Mesendoderm (in vitro differentiated cells): ENCODE measurements around the gene ADAMTS12.

Experiments used
- DNase-seq: peaks from one replicate; pipeline ENCODE4 v3.0.0; 2013
- H2AK5ac ChIP-seq: 2 replicates; pipeline ENCODE4 v1.6.1; 2013; ENCODE audit warnings: low read length, inconsistent platforms
- H2BK120ac ChIP-seq: 2 replicates; pipeline ENCODE4 v1.6.1; 2013; ENCODE audit warnings: low read depth, mild to moderate bottlenecking, low read length, moderate library complexity, mixed read lengths
- H2BK15ac ChIP-seq: replicated peaks from 2 replicates; pipeline ENCODE4 v1.6.1; 2013; ENCODE audit warnings: low read depth, mild to moderate bottlenecking, moderate library complexity
- H2BK5ac ChIP-seq: 2 replicates; pipeline ENCODE4 v1.6.1; 2013; ENCODE audit warnings: low read length, inconsistent platforms
- H3K18ac ChIP-seq: 2 replicates; pipeline ENCODE4 v1.6.1; 2013; ENCODE audit warnings: mild to moderate bottlenecking, low read length, mixed read lengths
- H3K23ac ChIP-seq: one replicate; pipeline ENCODE4 v1.6.1; 2013; ENCODE audit warnings: low read length
- H3K27ac ChIP-seq: 2 replicates; pipeline ENCODE4 v1.5.1; 2013; ENCODE audit warnings: low read depth, mild to moderate bottlenecking, inconsistent platforms, low read length, moderate library complexity
- H3K27me3 ChIP-seq: 2 replicates; pipeline ENCODE4 v1.6.1; 2013; ENCODE audit warnings: low read length, control low read depth, mild to moderate bottlenecking, inconsistent platforms; ENCODE audit not compliant: insufficient read depth, poor library complexity
- H3K36me3 ChIP-seq: 2 replicates; pipeline ENCODE4 v1.6.1; 2013; ENCODE audit warnings: low read length, inconsistent platforms; ENCODE audit not compliant: control insufficient read depth, insufficient read depth
- H3K4ac ChIP-seq: one replicate; pipeline ENCODE4 v1.6.1; 2013; ENCODE audit warnings: low read depth, mild to moderate bottlenecking, low read length, moderate library complexity
- H3K4me1 ChIP-seq: 2 replicates; pipeline ENCODE4 v1.6.1; 2013; ENCODE audit warnings: low read depth, low read length, inconsistent platforms; ENCODE audit not compliant: control insufficient read depth
- H3K4me2 ChIP-seq: 2 replicates; pipeline ENCODE4 v1.6.1; 2013; ENCODE audit warnings: low read length
- H3K4me3 ChIP-seq: 2 replicates; pipeline ENCODE4 v1.5.1; 2013; ENCODE audit warnings: mild to moderate bottlenecking, low read length
- H3K56ac ChIP-seq: one replicate; pipeline ENCODE4 v1.6.1; 2013; ENCODE audit warnings: low read length
- H3K79me1 ChIP-seq: 2 replicates; pipeline ENCODE4 v1.6.1; 2013; ENCODE audit warnings: low read length, inconsistent platforms
- H3K79me2 ChIP-seq: 2 replicates; pipeline ENCODE4 v1.6.1; 2013; ENCODE audit warnings: mild to moderate bottlenecking, low read length; ENCODE audit not compliant: control insufficient read depth, insufficient read depth
- H3K9ac ChIP-seq: 2 replicates; pipeline ENCODE4 v1.6.1; 2013; ENCODE audit warnings: low read length, inconsistent platforms
- H4K5ac ChIP-seq: one replicate; pipeline ENCODE4 v1.6.1; 2013; ENCODE audit warnings: low read length
- H4K8ac ChIP-seq: one replicate; pipeline ENCODE4 v1.6.1; 2013; ENCODE audit warnings: low read depth, mild to moderate bottlenecking, control low read depth, low read length, moderate library complexity
- WGBS: extraction: QIAGEN DNeasy Blood & Tissue Kit; methylation state at CpG from one replicate; pipeline ENCODE4 v1.1.7; 2013; ENCODE audit warnings: low lambda C conversion rate, missing lambda C conversion rate; ENCODE audit not compliant: insufficient coverage; ENCODE audit errors: extremely low coverage; 5-methylcytosine and 5-hydroxymethylcytosine counted together

The ADAMTS12 gene

DNA sequence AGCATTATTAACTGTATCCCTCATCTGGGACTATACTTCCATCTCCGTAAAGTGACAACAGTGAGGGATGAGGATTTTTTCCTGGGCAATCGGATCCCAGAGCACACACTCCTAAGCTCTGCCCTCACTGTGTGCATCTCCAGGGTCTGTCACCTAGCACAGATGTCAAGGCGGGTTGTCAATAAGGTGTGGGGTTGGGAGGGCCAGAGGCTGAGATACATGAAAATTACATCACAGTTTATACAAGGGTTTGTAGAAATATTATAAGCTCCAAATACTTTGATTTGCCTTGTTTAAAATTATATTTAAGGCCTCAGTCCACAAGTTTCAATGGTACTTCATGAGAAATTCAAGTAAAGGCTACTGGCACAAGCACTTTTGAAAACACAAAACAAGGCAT is 4.5 kb downstream of the ADAMTS12 start:
- no peak overlapping the region for H3K4me2 ChIP-seq
- no peak overlapping the region for H3K18ac ChIP-seq
- H3K9ac ChIP-seq = no peak overlapping the region
- WGBS = no CpG with 5 or more reads among the region's 3 CpGs
- no peak overlapping the region for H3K27ac ChIP-seq
- no peaks in the 10 kb centered on the region for H3K79me2 ChIP-seq
- no peaks in the 10 kb centered on the region for H3K36me3 ChIP-seq
- H4K8ac ChIP-seq = no peak overlapping the region
- H2BK120ac ChIP-seq = no peak overlapping the region
- H3K79me1 ChIP-seq = peaks cover 3% of the 10 kb centered on the region
- no peak overlapping the region for H2BK5ac ChIP-seq
- H3K56ac ChIP-seq = no peak overlapping the region
- H3K4me3 ChIP-seq = no peak overlapping the region
- DNase-seq = no peak
- H3K27me3 ChIP-seq = no peaks in the 10 kb centered on the region
- H2AK5ac ChIP-seq = no peak overlapping the region
- H4K5ac ChIP-seq = no peak overlapping the region
- H2BK15ac ChIP-seq = no peak overlapping the region
- H3K4ac ChIP-seq = no peak overlapping the region
- H3K4me1 ChIP-seq = peaks cover 2% of the 10 kb centered on the region
- H3K23ac ChIP-seq = no peak overlapping the region

GRCh38 chr5:33886283-33886682 is 5.5 kb downstream of the ADAMTS12 start:
- Histone ChIP-seq H3K27me3 (no peaks in the 10 kb centered on the region), H2AK5ac (no peak overlapping the region), H2BK5ac (no peak overlapping the region), H4K5ac (no peak overlapping the region), H3K9ac (no peak overlapping the region), H3K56ac (no peak overlapping the region), H3K23ac (no peak overlapping the region), H3K4ac (no peak overlapping the region), H3K79me1 (peaks cover 3% of the 10 kb centered on the region), H3K18ac (no peak overlapping the region), H2BK120ac (no peak overlapping the region), H3K4me2 (no peak overlapping the region), H3K27ac (no peak overlapping the region), H3K79me2 (no peaks in the 10 kb centered on the region), H2BK15ac (no peak overlapping the region), H3K4me1 (peaks cover 2% of the 10 kb centered on the region), H3K36me3 (no peaks in the 10 kb centered on the region), H4K8ac (no peak overlapping the region), H3K4me3 (no peak overlapping the region)
- DNase-seq = peak; percentile 18
- no CpG with 5 or more reads among the region's 4 CpGs for WGBS

GRCh38 chr5:33885679-33886078 is 6.1 kb downstream of the ADAMTS12 start:
- Histone ChIP-seq H3K4ac (no peak overlapping the region), H2BK120ac (no peak overlapping the region), H3K9ac (no peak overlapping the region), H3K18ac (no peak overlapping the region), H3K4me3 (no peak overlapping the region), H3K23ac (no peak overlapping the region), H3K4me1 (peaks cover 2% of the 10 kb centered on the region), H3K27ac (no peak overlapping the region), H3K4me2 (no peak overlapping the region), H4K5ac (no peak overlapping the region), H3K79me1 (peaks cover 3% of the 10 kb centered on the region), H3K79me2 (no peaks in the 10 kb centered on the region), H4K8ac (no peak overlapping the region), H3K56ac (no peak overlapping the region), H3K27me3 (no peaks in the 10 kb centered on the region), H2BK5ac (no peak overlapping the region), H3K36me3 (no peaks in the 10 kb centered on the region), H2BK15ac (no peak overlapping the region), H2AK5ac (no peak overlapping the region)
- DNase-seq = no peak
- no CpG with 5 or more reads among the region's 3 CpGs for WGBS

- Histone ChIP-seq H3K27ac (no peak overlapping the region), H2BK120ac (no peak overlapping the region), H3K23ac (no peak overlapping the region), H3K4ac (no peak overlapping the region), H2BK15ac (no peak overlapping the region), H4K5ac (no peak overlapping the region), H2AK5ac (no peak overlapping the region), H2BK5ac (no peak overlapping the region), H3K79me2 (no peaks in the 10 kb centered on the region), H3K4me2 (no peak overlapping the region), H3K56ac (no peak overlapping the region), H3K36me3 (no peaks in the 10 kb centered on the region), H3K4me3 (no peak overlapping the region), H3K27me3 (no peaks in the 10 kb centered on the region), H4K8ac (no peak overlapping the region), H3K79me1 (peaks cover 3% of the 10 kb centered on the region), H3K9ac (no peak overlapping the region), H3K4me1 (peaks cover 2% of the 10 kb centered on the region), H3K18ac (no peak overlapping the region)
- WGBS = no CpG with 5 or more reads among the region's 3 CpGs
- DNase-seq = no peak
These were observed 8.3 kb downstream of the ADAMTS12 start for GRCh38 chr5:33883482-33883881.

GRCh38 chr5:33880319-33880718 is 11.5 kb downstream of the ADAMTS12 start:
- H4K5ac ChIP-seq = no peak overlapping the region
- no peak overlapping the region for H2BK5ac ChIP-seq
- no peak overlapping the region for H3K9ac ChIP-seq
- H2BK120ac ChIP-seq = no peak overlapping the region
- H3K4me1 ChIP-seq = peaks cover 4% of the 10 kb centered on the region
- H3K36me3 ChIP-seq = no peaks in the 10 kb centered on the region
- no peak overlapping the region for H3K4me2 ChIP-seq
- H3K79me1 ChIP-seq = no peaks in the 10 kb centered on the region
- H3K23ac ChIP-seq = no peak overlapping the region
- H3K27me3 ChIP-seq = no peaks in the 10 kb centered on the region
- H3K79me2 ChIP-seq = no peaks in the 10 kb centered on the region
- no peak overlapping the region for H3K4ac ChIP-seq
- no peak overlapping the region for H3K56ac ChIP-seq
- H2BK15ac ChIP-seq = no peak overlapping the region
- no CpG with 5 or more reads among the region's 3 CpGs for WGBS
- no peak overlapping the region for H3K18ac ChIP-seq
- no peak overlapping the region for H4K8ac ChIP-seq
- no peak overlapping the region for H3K27ac ChIP-seq
- no peak overlapping the region for H2AK5ac ChIP-seq
- DNase-seq = no peak
- no peak overlapping the region for H3K4me3 ChIP-seq

DNA sequence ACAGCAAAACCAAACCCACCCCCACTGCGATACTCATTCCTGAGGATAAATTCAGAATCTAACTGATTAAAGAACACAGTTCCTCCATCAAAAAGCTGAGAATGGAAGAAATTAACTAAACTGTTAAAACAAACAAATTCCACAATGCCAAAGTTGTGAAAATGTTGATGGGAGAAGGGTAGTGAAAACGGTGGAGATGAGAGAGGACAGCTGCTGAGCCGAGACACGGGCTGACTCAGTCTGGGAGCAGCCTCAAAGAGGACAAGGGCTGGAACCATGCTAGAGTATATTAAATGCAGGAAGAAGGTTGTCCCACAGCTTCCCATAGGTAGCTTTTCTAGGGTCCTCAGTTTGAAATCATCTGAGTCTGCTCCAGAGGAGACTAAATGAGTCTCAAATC is 14.3 kb downstream of the ADAMTS12 start:
- H3K79me2 ChIP-seq = no peaks in the 10 kb centered on the region
- no peak overlapping the region for H2BK15ac ChIP-seq
- H3K27ac ChIP-seq = no peak overlapping the region
- no peak overlapping the region for H3K56ac ChIP-seq
- H3K27me3 ChIP-seq = no peaks in the 10 kb centered on the region
- no peak overlapping the region for H4K8ac ChIP-seq
- H4K5ac ChIP-seq = no peak overlapping the region
- H3K79me1 ChIP-seq = no peaks in the 10 kb centered on the region
- H3K4me3 ChIP-seq = no peak overlapping the region
- no CpG with 5 or more reads among the region's 4 CpGs for WGBS
- H3K18ac ChIP-seq = no peak overlapping the region
- H3K4me1 ChIP-seq = peaks cover 4% of the 10 kb centered on the region
- H2AK5ac ChIP-seq = no peak overlapping the region
- H3K4me2 ChIP-seq = no peak overlapping the region
- no peaks in the 10 kb centered on the region for H3K36me3 ChIP-seq
- H2BK120ac ChIP-seq = no peak overlapping the region
- H3K9ac ChIP-seq = no peak overlapping the region
- no peak overlapping the region for H3K23ac ChIP-seq
- H2BK5ac ChIP-seq = no peak overlapping the region
- no peak for DNase-seq
- H3K4ac ChIP-seq = no peak overlapping the region
